Left ventricle myocardium inferior (tissue), 1 donor: Measurements from ENCODE around the gene ATAD3A. TPM values are rescaled to one million over a fixed set of nuclear protein-coding genes. Genes with fewer than 3 reads are reported as not detected.

Experiments
- DNase-seq: peaks from one replicate; pipeline ENCODE4 v3.0.0-alpha.2; 2020
- H3K27ac ChIP-seq: fragments of 200-600 bp; replicated peaks from 2 replicates; pipeline ENCODE4 v1.8.0; 2021
- H3K27me3 ChIP-seq: fragments of 200-600 bp; 2 replicates; pipeline ENCODE4 v1.8.0; 2021; ENCODE audit warnings: low read depth
- H3K36me3 ChIP-seq: fragments of 200-600 bp; 2 replicates; pipeline ENCODE4 v1.8.0; 2021
- H3K4me1 ChIP-seq: fragments of 200-600 bp; 2 replicates; pipeline ENCODE4 v1.8.0; 2021
- H3K4me3 ChIP-seq: fragments of 200-600 bp; 2 replicates; pipeline ENCODE4 v1.8.0; 2021; ENCODE audit warnings: mild to moderate bottlenecking, moderate library complexity
- H3K9me3 ChIP-seq: fragments of 200-600 bp; replicated peaks from 2 replicates; pipeline ENCODE4 v1.8.0; 2021
- CTCF ChIP-seq: fragments of 200-600 bp; IDR thresholded peaks from 2 replicates; pipeline ENCODE4 v1.8.0; 2021; ENCODE audit warnings: antibody characterized with exemption, mild to moderate bottlenecking, borderline replicate concordance
- intact Hi-C: fragments of 100-400 bp; cut with micrococcal nuclease; formaldehyde crosslinking; loops from one replicate; pipeline ENCODE4 v1.11.0; 2022
- total RNA-seq: library from RNA; stranded (reverse); fragmentation: NEBNext Ultra II Directional; extraction: Animal tissue kit (Norgen Biotek cat#: 25700); gene quantifications from one replicate; pipeline ENCODE4 v1.2.1, GENCODE V29; 2021
- donor health status: DM: no; HTN: yes; CAD: no; lungs with severe emphysema.

The ATAD3A gene
- total RNA-seq, 1 donor from 2014 or later, result 19.4 TPM

DNA sequence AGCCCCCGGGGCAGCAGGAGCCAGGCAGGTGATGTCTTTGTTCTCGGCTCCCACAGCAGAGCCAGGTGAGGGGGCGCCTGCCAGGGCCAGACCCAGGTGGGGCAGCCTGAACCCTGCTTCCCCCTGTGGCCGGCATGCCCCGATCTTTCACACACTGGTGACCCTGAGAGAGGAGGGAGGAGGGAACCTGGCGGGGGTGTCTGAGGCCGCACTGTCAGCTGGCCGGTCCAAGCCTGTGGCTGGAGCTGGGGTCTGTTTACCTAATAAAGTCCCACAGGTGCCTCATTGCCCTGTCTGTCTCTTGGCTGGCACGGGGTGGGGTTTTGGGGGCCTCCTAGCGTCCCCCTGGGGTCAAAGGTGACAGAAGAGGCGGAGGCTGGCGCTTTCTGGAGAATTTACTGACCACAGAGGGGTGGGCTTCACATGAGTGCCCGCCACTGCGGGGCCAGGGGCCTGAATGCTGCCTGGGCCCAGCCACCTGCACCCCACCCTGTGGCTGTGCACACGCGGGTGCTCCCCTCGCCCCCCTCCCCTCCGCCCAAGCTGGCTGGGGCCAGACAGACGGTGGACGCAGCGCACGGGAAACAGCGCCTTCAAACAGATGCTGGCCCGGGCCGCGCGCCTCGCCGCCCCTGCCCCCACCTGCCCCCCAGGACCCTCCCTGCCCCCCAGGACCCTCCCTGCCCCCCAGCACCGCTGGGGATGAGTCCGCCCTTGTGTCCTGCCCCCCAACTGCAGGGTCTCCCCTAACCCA, 22.6 kb downstream of the ATAD3A start:
- peaks cover 18% of the 10 kb centered on the region for H3K9me3 ChIP-seq
- no peak for TF ChIP-seq CTCF
- H3K27me3 ChIP-seq, result no peaks in the 10 kb centered on the region
- peaks cover 29% of the 10 kb centered on the region for H3K36me3 ChIP-seq
- H3K27ac ChIP-seq, result no peak overlapping the region
- peaks cover 39% of the 10 kb centered on the region for H3K4me1 ChIP-seq
- no peak for DNase-seq
- intact Hi-C loops, result no loop called here
- no peak overlapping the region for H3K4me3 ChIP-seq

DNA sequence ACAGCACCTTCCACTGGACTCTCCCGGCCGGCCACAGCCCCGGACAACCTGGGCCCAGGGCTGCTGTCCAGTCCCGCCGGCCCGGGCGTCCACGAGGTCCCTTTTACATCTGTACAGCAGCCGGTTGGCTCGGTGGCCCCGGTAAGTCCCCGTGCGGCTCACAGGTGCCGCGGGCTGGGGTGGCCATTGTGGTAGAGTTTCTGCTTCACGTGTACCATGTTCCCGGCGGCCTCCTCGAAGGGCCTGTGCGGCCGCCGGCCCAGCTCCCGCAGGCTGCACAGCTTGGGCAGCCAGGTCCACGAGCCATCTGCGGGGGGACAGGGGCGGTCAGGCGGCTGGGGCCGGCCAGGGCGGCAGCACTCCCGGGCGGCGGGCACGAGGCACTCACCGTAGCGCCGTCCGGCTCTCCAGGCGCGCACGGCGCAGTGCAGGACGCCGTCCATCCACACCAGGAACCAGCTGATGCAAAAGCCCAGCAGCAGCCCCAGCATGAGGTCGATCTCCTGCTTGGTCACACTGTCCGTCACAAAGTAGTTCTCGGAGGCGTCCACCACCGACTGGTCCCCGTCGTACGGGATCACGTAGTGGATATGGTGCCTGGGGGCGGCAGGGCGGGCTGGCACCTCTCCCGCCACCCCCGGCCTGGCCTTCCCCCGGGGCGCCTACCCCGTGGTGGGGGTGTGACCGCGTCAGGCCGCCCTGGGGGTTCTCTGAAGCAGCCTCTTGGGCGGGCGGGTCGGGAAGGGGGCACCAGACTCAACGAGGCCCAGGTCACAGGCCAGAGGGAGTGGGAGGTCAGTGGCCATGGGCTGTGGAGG, 23.4 kb downstream of the ATAD3A start:
- TF ChIP-seq CTCF, result no peak
- no peak overlapping the region for H3K27ac ChIP-seq

DNA sequence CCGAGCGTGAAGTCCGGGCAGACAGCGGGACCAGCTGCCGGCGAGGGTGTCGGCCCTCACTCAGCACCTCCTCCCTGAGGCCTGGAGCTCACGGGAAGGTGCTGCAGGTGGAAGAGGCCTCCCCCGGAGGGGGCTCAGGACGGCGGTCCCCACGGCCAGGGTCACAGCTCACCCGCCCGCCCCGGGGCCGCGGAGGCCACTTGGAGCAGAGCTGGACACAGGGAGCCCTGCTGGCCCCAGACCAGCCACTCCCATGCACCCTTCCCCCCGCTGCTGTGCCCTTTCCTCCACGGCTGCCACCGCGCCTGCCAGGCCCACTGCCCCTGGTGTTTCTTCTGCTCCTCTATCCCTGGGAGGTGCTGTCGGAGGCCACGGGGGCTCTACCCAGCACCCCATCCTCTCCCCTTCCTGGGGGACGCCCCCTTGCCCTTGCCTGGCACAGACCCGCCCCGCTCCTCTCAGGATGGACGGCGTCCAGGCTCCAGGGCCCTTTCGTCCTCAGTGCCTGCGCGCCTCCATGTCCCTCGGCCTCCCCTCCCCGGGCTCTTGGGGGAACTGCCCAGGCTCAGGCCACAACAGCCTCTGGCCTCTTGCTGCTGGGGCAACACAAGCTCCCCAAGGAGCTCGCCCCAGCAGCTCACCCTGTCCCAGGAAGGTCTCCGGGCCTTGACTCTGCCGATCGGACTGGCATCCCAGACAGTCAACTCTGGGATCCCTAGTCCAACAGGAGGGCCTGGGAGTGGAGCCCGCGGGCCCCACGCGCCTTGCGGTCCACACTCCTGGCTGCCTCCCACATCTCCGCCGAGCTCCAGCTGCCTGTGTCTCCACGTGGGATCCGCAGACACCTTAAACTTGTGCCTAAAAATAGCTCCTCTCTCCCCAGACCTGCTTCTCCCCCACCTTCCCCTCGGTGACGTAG, 24.3 kb downstream of the ATAD3A start:
- DNase-seq, result no peak
- Histone ChIP-seq H3K4me1 (peaks cover 49% of the 10 kb centered on the region), H3K9me3 (peaks cover 13% of the 10 kb centered on the region), H3K27me3 (no peaks in the 10 kb centered on the region), H3K4me3 (no peak overlapping the region), H3K27ac (no peak overlapping the region), H3K36me3 (peaks cover 20% of the 10 kb centered on the region)
- no peak for TF ChIP-seq CTCF
- intact Hi-C loops, result no loop called here

More for the DNA sequence above, 23.4 kb downstream of the ATAD3A start:
- H3K27me3 ChIP-seq, result no peaks in the 10 kb centered on the region
- H3K9me3 ChIP-seq, result peaks cover 18% of the 10 kb centered on the region
- DNase-seq, result no peak
- peaks cover 41% of the 10 kb centered on the region for H3K4me1 ChIP-seq
- intact Hi-C loops, result no loop called here
- H3K4me3 ChIP-seq, result no peak overlapping the region
- peaks cover 21% of the 10 kb centered on the region for H3K36me3 ChIP-seq

DNA sequence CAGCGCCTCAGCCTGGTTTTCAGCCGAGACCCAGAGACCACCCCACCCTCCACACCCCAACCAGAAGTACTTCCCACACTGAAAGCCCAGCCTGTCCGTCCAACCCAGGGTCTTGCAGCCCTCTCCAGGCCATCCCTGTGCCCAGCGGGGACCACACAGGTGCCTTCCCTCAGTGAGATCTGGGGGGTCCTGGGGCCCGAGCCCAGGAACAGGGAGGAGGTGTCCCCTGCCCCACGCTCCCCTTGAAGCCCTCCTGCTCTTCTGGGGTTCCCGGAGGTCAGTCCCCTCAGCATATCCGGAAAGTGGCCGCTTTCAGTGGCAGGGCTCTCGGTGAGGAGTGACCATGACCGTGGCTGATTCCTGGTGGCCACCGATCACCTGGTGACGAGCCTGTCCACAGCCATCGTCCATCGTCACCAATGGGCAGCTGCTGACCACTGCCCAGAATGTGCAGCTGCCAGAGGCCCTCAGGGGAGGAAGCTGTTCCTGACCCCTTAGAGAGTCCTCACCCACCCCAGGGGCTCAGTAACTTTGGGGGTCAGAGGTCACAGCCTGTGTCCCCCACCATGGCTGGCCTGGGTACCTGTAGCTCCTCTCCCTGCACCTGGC, 25.1 kb downstream of the ATAD3A start:
- Histone ChIP-seq H3K36me3 (peaks cover 20% of the 10 kb centered on the region), H3K27ac (no peak overlapping the region)

More for the DNA sequence above, 25.1 kb downstream of the ATAD3A start:
- TF ChIP-seq CTCF, result no peak
- intact Hi-C loops, result no loop called here
- peaks cover 52% of the 10 kb centered on the region for H3K4me1 ChIP-seq
- H3K4me3 ChIP-seq, result no peak overlapping the region
- no peaks in the 10 kb centered on the region for H3K27me3 ChIP-seq
- no peak for DNase-seq
- peaks cover 5% of the 10 kb centered on the region for H3K9me3 ChIP-seq
